ENCODE measurements around the gene AHNAK2.

Gene AHNAK2

GRCh38 chr14:104898195-104898558 is 80.0 kb downstream of the AHNAK2 start:
- 89 to 95% methylated on average over 5 to 6 of the region's 7 CpGs for WGBS, 2 experiments (ENCODE audit: insufficient coverage in 2 of 2)
- Histone ChIP-seq H3K4me3 (ENCODE audit: extremely low read depth, insufficient read depth, low read length, poor library complexity, severe bottlenecking) (no peak overlapping the region), H3K27ac (ENCODE audit: low read depth, low read length, severe bottlenecking) (no peak overlapping the region), H3K9me3 (ENCODE audit: control insufficient read depth, low read length) (no peaks in the 10 kb centered on the region), H3K4me1 (ENCODE audit: control insufficient read depth, insufficient read depth, low read length, poor library complexity, severe bottlenecking) (no peaks in the 10 kb centered on the region), H3K36me3 (ENCODE audit: control insufficient read depth, insufficient read depth, low read length) (no peaks in the 10 kb centered on the region)

GRCh38 chr14:104897330-104898194 is 80.6 kb downstream of the AHNAK2 start:
- no peak overlapping the region for H3K4me3 ChIP-seq (ENCODE audit: extremely low read depth, insufficient read depth, low read length, poor library complexity, severe bottlenecking)
- no peak overlapping the region for H3K27ac ChIP-seq (ENCODE audit: low read depth, low read length, severe bottlenecking)
- H3K36me3 ChIP-seq (ENCODE audit: control insufficient read depth, insufficient read depth, low read length) = no peaks in the 10 kb centered on the region
- WGBS, 2 experiments (ENCODE audit: insufficient coverage in 2 of 2) = 91 to 93% methylated on average over 33 to 34 of the region's 37 CpGs
- H3K4me1 ChIP-seq (ENCODE audit: control insufficient read depth, insufficient read depth, low read length, poor library complexity, severe bottlenecking) = no peaks in the 10 kb centered on the region
- H3K9me3 ChIP-seq (ENCODE audit: control insufficient read depth, low read length) = no peaks in the 10 kb centered on the region

- H3K36me3 ChIP-seq (ENCODE audit: control insufficient read depth, insufficient read depth, low read length) = no peaks in the 10 kb centered on the region
- no peaks in the 10 kb centered on the region for H3K9me3 ChIP-seq (ENCODE audit: control insufficient read depth, low read length)
- no peak overlapping the region for H3K4me3 ChIP-seq (ENCODE audit: extremely low read depth, insufficient read depth, low read length, poor library complexity, severe bottlenecking)
- 92 to 93% methylated on average over 26 of the region's 34 CpGs for WGBS, 2 experiments (ENCODE audit: insufficient coverage in 2 of 2)
- H3K27ac ChIP-seq (ENCODE audit: low read depth, low read length, severe bottlenecking) = no peak overlapping the region
- H3K4me1 ChIP-seq (ENCODE audit: control insufficient read depth, insufficient read depth, low read length, poor library complexity, severe bottlenecking) = no peaks in the 10 kb centered on the region
Observed at GRCh38 chr14:104895786-104896661, 82.2 kb downstream of the AHNAK2 start.

GRCh38 chr14:104895207-104895785 is 82.9 kb downstream of the AHNAK2 start:
- H3K4me1 ChIP-seq (ENCODE audit: control insufficient read depth, insufficient read depth, low read length, poor library complexity, severe bottlenecking) = no peaks in the 10 kb centered on the region
- no peak overlapping the region for H3K4me3 ChIP-seq (ENCODE audit: extremely low read depth, insufficient read depth, low read length, poor library complexity, severe bottlenecking)
- 95 to 98% methylated on average over 8 of the region's 9 CpGs for WGBS, 2 experiments (ENCODE audit: insufficient coverage in 2 of 2)

GRCh38 chr14:104894331-104895206 is 83.6 kb downstream of the AHNAK2 start:
- 93 to 98% methylated on average over 23 to 25 of the region's 30 CpGs for WGBS, 2 experiments (ENCODE audit: insufficient coverage in 2 of 2)
- Histone ChIP-seq H3K4me3 (ENCODE audit: extremely low read depth, insufficient read depth, low read length, poor library complexity, severe bottlenecking) (no peak overlapping the region), H3K27ac (ENCODE audit: low read depth, low read length, severe bottlenecking) (no peak overlapping the region), H3K4me1 (ENCODE audit: control insufficient read depth, insufficient read depth, low read length, poor library complexity, severe bottlenecking) (no peaks in the 10 kb centered on the region), H3K36me3 (ENCODE audit: control insufficient read depth, insufficient read depth, low read length) (no peaks in the 10 kb centered on the region), H3K9me3 (ENCODE audit: control insufficient read depth, low read length) (no peaks in the 10 kb centered on the region)

More at GRCh38 chr14:104895207-104895785, 82.9 kb downstream of the AHNAK2 start:
- Histone ChIP-seq H3K9me3 (ENCODE audit: control insufficient read depth, low read length) (no peaks in the 10 kb centered on the region), H3K27ac (ENCODE audit: low read depth, low read length, severe bottlenecking) (no peak overlapping the region), H3K36me3 (ENCODE audit: control insufficient read depth, insufficient read depth, low read length) (no peaks in the 10 kb centered on the region)

GRCh38 chr14:104893435-104894207 is 84.6 kb downstream of the AHNAK2 start:
- H3K9me3 ChIP-seq (ENCODE audit: control insufficient read depth, low read length) = no peaks in the 10 kb centered on the region
- no peak overlapping the region for H3K4me3 ChIP-seq (ENCODE audit: extremely low read depth, insufficient read depth, low read length, poor library complexity, severe bottlenecking)
- 94% methylated on average over 34 to 39 of the region's 39 CpGs for WGBS, 2 experiments (ENCODE audit: insufficient coverage in 2 of 2)
- no peaks in the 10 kb centered on the region for H3K4me1 ChIP-seq (ENCODE audit: control insufficient read depth, insufficient read depth, low read length, poor library complexity, severe bottlenecking)
- no peaks in the 10 kb centered on the region for H3K36me3 ChIP-seq (ENCODE audit: control insufficient read depth, insufficient read depth, low read length)
- H3K27ac ChIP-seq (ENCODE audit: low read depth, low read length, severe bottlenecking) = no peak overlapping the region

- no peaks in the 10 kb centered on the region for H3K9me3 ChIP-seq (ENCODE audit: control insufficient read depth, low read length)
- H3K4me3 ChIP-seq (ENCODE audit: extremely low read depth, insufficient read depth, low read length, poor library complexity, severe bottlenecking) = no peak overlapping the region
- peaks cover 6% of the 10 kb centered on the region for H3K36me3 ChIP-seq (ENCODE audit: control insufficient read depth, insufficient read depth, low read length)
- H3K27ac ChIP-seq (ENCODE audit: low read depth, low read length, severe bottlenecking) = no peak overlapping the region
- H3K4me1 ChIP-seq (ENCODE audit: control insufficient read depth, insufficient read depth, low read length, poor library complexity, severe bottlenecking) = no peaks in the 10 kb centered on the region
- WGBS, 2 experiments (ENCODE audit: insufficient coverage in 2 of 2) = 84 to 85% methylated on average over 26 to 28 of the region's 31 CpGs
Observed at GRCh38 chr14:104892531-104893434, 85.4 kb downstream of the AHNAK2 start.

- no peak overlapping the region for H3K27ac ChIP-seq (ENCODE audit: low read depth, low read length, severe bottlenecking)
- H3K4me1 ChIP-seq (ENCODE audit: control insufficient read depth, insufficient read depth, low read length, poor library complexity, severe bottlenecking) = no peaks in the 10 kb centered on the region
- no peaks in the 10 kb centered on the region for H3K9me3 ChIP-seq (ENCODE audit: control insufficient read depth, low read length)
- H3K36me3 ChIP-seq (ENCODE audit: control insufficient read depth, insufficient read depth, low read length) = peaks cover 13% of the 10 kb centered on the region
- no peak overlapping the region for H3K4me3 ChIP-seq (ENCODE audit: extremely low read depth, insufficient read depth, low read length, poor library complexity, severe bottlenecking)
- WGBS, 2 experiments (ENCODE audit: insufficient coverage in 2 of 2) = 80 to 89% methylated on average over 13 of the region's 13 CpGs
Observed at GRCh38 chr14:104891664-104892530, 86.3 kb downstream of the AHNAK2 start.

All from mesodermal cell (in vitro differentiated cells).